Mesendoderm (in vitro differentiated cells): ENCODE measurements around the gene FER1L5.

Experiments
- DNase-seq: peaks from one replicate; pipeline ENCODE4 v3.0.0; 2013
- H2AK5ac ChIP-seq: 2 replicates; pipeline ENCODE4 v1.6.1; 2013; ENCODE audit warnings: low read length, inconsistent platforms
- H2BK120ac ChIP-seq: 2 replicates; pipeline ENCODE4 v1.6.1; 2013; ENCODE audit warnings: low read depth, mild to moderate bottlenecking, low read length, moderate library complexity, mixed read lengths
- H2BK15ac ChIP-seq: replicated peaks from 2 replicates; pipeline ENCODE4 v1.6.1; 2013; ENCODE audit warnings: low read depth, mild to moderate bottlenecking, moderate library complexity
- H2BK5ac ChIP-seq: 2 replicates; pipeline ENCODE4 v1.6.1; 2013; ENCODE audit warnings: low read length, inconsistent platforms
- H3K18ac ChIP-seq: 2 replicates; pipeline ENCODE4 v1.6.1; 2013; ENCODE audit warnings: mild to moderate bottlenecking, low read length, mixed read lengths
- H3K23ac ChIP-seq: one replicate; pipeline ENCODE4 v1.6.1; 2013; ENCODE audit warnings: low read length
- H3K27ac ChIP-seq: 2 replicates; pipeline ENCODE4 v1.5.1; 2013; ENCODE audit warnings: low read depth, mild to moderate bottlenecking, inconsistent platforms, low read length, moderate library complexity
- H3K27me3 ChIP-seq: 2 replicates; pipeline ENCODE4 v1.6.1; 2013; ENCODE audit warnings: low read length, control low read depth, mild to moderate bottlenecking, inconsistent platforms; ENCODE audit not compliant: insufficient read depth, poor library complexity
- H3K36me3 ChIP-seq: 2 replicates; pipeline ENCODE4 v1.6.1; 2013; ENCODE audit warnings: low read length, inconsistent platforms; ENCODE audit not compliant: control insufficient read depth, insufficient read depth
- H3K4ac ChIP-seq: one replicate; pipeline ENCODE4 v1.6.1; 2013; ENCODE audit warnings: low read depth, mild to moderate bottlenecking, low read length, moderate library complexity
- H3K4me1 ChIP-seq: 2 replicates; pipeline ENCODE4 v1.6.1; 2013; ENCODE audit warnings: low read depth, low read length, inconsistent platforms; ENCODE audit not compliant: control insufficient read depth
- H3K4me2 ChIP-seq: 2 replicates; pipeline ENCODE4 v1.6.1; 2013; ENCODE audit warnings: low read length
- H3K4me3 ChIP-seq: 2 replicates; pipeline ENCODE4 v1.5.1; 2013; ENCODE audit warnings: mild to moderate bottlenecking, low read length
- H3K56ac ChIP-seq: one replicate; pipeline ENCODE4 v1.6.1; 2013; ENCODE audit warnings: low read length
- H3K79me1 ChIP-seq: 2 replicates; pipeline ENCODE4 v1.6.1; 2013; ENCODE audit warnings: low read length, inconsistent platforms
- H3K79me2 ChIP-seq: 2 replicates; pipeline ENCODE4 v1.6.1; 2013; ENCODE audit warnings: mild to moderate bottlenecking, low read length; ENCODE audit not compliant: control insufficient read depth, insufficient read depth
- H3K9ac ChIP-seq: 2 replicates; pipeline ENCODE4 v1.6.1; 2013; ENCODE audit warnings: low read length, inconsistent platforms
- H4K5ac ChIP-seq: one replicate; pipeline ENCODE4 v1.6.1; 2013; ENCODE audit warnings: low read length
- H4K8ac ChIP-seq: one replicate; pipeline ENCODE4 v1.6.1; 2013; ENCODE audit warnings: low read depth, mild to moderate bottlenecking, control low read depth, low read length, moderate library complexity
- WGBS: extraction: QIAGEN DNeasy Blood & Tissue Kit; methylation state at CpG from one replicate; pipeline ENCODE4 v1.1.7; 2013; ENCODE audit warnings: low lambda C conversion rate, missing lambda C conversion rate; ENCODE audit not compliant: insufficient coverage; ENCODE audit errors: extremely low coverage; 5-methylcytosine and 5-hydroxymethylcytosine counted together

Gene FER1L5

DNA sequence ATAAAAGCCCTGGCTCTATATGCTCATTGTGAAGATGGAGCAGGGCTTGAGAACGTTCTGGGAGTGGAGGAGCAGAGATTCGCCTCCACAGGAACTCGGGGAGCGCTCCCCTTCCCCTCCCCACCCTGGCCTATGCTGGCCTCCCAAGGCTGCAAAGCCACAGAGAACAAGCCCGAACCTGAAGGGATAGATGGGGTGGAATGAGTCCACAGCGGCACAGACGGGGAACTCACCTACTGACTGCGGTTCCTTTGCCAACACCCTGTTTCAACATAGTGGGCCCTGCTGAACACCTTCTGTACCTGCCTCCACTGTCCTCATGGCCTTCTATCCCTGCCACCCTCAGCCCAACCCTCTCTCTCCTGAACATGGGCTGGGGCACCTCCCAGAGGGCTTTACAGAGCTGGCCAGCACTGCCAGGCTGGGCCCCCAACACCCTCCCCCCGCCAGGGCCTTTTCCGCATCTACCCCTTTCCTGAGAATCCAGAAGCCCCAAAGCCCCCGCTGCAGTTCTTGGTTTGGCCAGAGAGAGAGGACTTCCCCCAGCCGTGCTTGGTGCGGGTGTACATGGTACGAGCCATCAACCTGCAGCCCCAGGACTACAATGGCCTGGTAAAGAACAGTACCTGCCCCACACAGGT, 55.8 kb downstream of the FER1L5 start:
- Histone ChIP-seq H2AK5ac (no peak overlapping the region), H3K27ac (no peak overlapping the region), H2BK120ac (no peak overlapping the region), H3K23ac (no peak overlapping the region), H3K4me2 (no peak overlapping the region), H3K27me3 (no peaks in the 10 kb centered on the region), H3K56ac (no peak overlapping the region), H3K9ac (no peak overlapping the region), H4K8ac (no peak overlapping the region), H2BK5ac (no peak overlapping the region), H2BK15ac (no peak overlapping the region), H3K36me3 (no peaks in the 10 kb centered on the region), H3K4me3 (no peak overlapping the region), H3K18ac (no peak overlapping the region), H3K79me2 (no peaks in the 10 kb centered on the region), H3K4ac (no peak overlapping the region), H3K79me1 (no peaks in the 10 kb centered on the region), H4K5ac (no peak overlapping the region), H3K4me1 (no peaks in the 10 kb centered on the region)
- whole genome bisulfite sequencing = no CpG with 5 or more reads among the region's 14 CpGs
- no peak for DNase-seq

DNA sequence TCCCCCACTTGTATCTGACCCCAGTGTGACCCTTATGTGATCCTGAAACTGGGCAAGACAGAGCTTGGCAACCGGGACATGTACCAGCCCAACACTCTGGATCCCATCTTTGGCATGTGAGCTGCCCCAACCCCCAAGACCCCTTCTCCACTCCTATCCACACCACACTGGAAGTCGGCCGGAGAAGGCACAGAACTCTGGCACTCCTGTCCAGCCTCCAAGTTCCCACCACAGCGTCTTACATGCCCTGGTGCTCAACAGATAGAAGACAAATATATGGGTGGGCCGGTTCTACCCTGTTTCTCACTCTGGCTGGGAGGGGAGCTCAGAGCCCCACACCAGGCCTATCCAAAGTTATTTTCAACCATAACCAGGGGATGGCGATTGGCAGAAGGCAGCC, 56.5 kb downstream of the FER1L5 start:
- H3K56ac ChIP-seq = no peak overlapping the region
- no peak overlapping the region for H4K8ac ChIP-seq
- no peaks in the 10 kb centered on the region for H3K79me1 ChIP-seq
- WGBS = no CpG with 5 or more reads among the region's 6 CpGs
- H3K27me3 ChIP-seq = no peaks in the 10 kb centered on the region
- H3K36me3 ChIP-seq = no peaks in the 10 kb centered on the region
- no peak overlapping the region for H2BK5ac ChIP-seq
- DNase-seq = no peak
- no peaks in the 10 kb centered on the region for H3K4me1 ChIP-seq
- no peak overlapping the region for H2AK5ac ChIP-seq
- no peaks in the 10 kb centered on the region for H3K79me2 ChIP-seq
- H3K4me2 ChIP-seq = no peak overlapping the region
- H2BK15ac ChIP-seq = no peak overlapping the region
- H3K4me3 ChIP-seq = no peak overlapping the region
- H2BK120ac ChIP-seq = no peak overlapping the region
- no peak overlapping the region for H3K27ac ChIP-seq
- no peak overlapping the region for H3K23ac ChIP-seq
- no peak overlapping the region for H3K4ac ChIP-seq
- no peak overlapping the region for H4K5ac ChIP-seq
- no peak overlapping the region for H3K18ac ChIP-seq
- no peak overlapping the region for H3K9ac ChIP-seq

DNA sequence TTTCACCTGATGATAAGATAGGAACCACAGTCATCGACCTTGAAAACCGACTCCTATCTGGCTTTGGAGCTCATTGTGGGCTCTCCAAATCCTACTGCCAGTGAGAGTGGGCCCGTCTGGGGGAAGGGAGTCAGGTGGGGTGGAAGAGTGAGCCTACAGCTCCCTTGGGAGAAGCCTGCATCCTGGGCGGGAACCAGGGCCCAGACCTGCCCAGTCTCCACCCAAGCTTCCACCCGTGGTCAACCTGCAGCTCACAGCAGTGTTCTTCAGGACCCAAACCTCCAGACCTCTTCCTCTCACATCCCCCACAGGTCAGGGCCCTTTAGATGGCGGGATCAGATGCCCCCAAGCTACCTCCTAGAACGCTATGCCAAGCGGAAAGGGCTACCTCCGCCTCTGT, 57.1 kb downstream of the FER1L5 start:
- DNase-seq = no peak
- H3K79me2 ChIP-seq = no peaks in the 10 kb centered on the region
- no peak overlapping the region for H4K5ac ChIP-seq
- H2BK5ac ChIP-seq = no peak overlapping the region
- H3K4ac ChIP-seq = no peak overlapping the region
- no peak overlapping the region for H3K4me3 ChIP-seq
- H3K4me1 ChIP-seq = no peaks in the 10 kb centered on the region
- no peaks in the 10 kb centered on the region for H3K79me1 ChIP-seq
- no peak overlapping the region for H4K8ac ChIP-seq
- no peaks in the 10 kb centered on the region for H3K27me3 ChIP-seq
- H2AK5ac ChIP-seq = no peak overlapping the region
- H3K18ac ChIP-seq = no peak overlapping the region
- H3K36me3 ChIP-seq = no peaks in the 10 kb centered on the region
- H3K23ac ChIP-seq = no peak overlapping the region
- no peak overlapping the region for H3K4me2 ChIP-seq
- WGBS = no CpG with 5 or more reads among the region's 9 CpGs
- H3K56ac ChIP-seq = no peak overlapping the region
- no peak overlapping the region for H2BK120ac ChIP-seq
- H3K27ac ChIP-seq = no peak overlapping the region
- H3K9ac ChIP-seq = no peak overlapping the region
- no peak overlapping the region for H2BK15ac ChIP-seq

DNA sequence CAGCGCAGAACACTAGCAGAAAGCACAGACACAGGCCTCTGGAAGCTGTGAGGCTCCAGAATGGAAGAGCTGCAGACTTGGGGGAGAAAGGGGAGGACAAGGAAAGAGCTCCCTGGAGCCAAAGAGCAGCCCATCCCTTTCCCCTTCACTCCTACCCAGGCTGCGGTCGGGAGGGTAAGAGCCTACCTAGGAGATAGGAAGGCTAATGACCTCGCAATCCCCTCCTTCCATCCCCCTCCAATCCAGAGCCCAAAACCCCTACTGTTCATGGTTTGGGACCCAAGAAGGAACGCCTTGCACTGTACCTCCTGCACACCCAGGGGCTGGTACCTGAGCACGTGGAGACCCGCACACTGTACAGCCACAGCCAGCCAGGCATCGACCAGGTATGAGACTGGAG, 57.5 kb downstream of the FER1L5 start:
- no peaks in the 10 kb centered on the region for H3K27me3 ChIP-seq
- WGBS = no CpG with 5 or more reads among the region's 8 CpGs
- H3K56ac ChIP-seq = no peak overlapping the region
- H3K79me1 ChIP-seq = no peaks in the 10 kb centered on the region
- no peak overlapping the region for H2BK15ac ChIP-seq
- no peak for DNase-seq
- no peak overlapping the region for H4K8ac ChIP-seq
- H4K5ac ChIP-seq = no peak overlapping the region
- no peak overlapping the region for H3K4me2 ChIP-seq
- no peak overlapping the region for H2BK120ac ChIP-seq
- H3K23ac ChIP-seq = no peak overlapping the region
- no peak overlapping the region for H2BK5ac ChIP-seq
- no peak overlapping the region for H2AK5ac ChIP-seq
- no peaks in the 10 kb centered on the region for H3K79me2 ChIP-seq
- H3K4me1 ChIP-seq = no peaks in the 10 kb centered on the region
- H3K9ac ChIP-seq = no peak overlapping the region
- no peaks in the 10 kb centered on the region for H3K36me3 ChIP-seq
- H3K4me3 ChIP-seq = no peak overlapping the region
- H3K4ac ChIP-seq = no peak overlapping the region
- H3K18ac ChIP-seq = no peak overlapping the region
- H3K27ac ChIP-seq = no peak overlapping the region

DNA sequence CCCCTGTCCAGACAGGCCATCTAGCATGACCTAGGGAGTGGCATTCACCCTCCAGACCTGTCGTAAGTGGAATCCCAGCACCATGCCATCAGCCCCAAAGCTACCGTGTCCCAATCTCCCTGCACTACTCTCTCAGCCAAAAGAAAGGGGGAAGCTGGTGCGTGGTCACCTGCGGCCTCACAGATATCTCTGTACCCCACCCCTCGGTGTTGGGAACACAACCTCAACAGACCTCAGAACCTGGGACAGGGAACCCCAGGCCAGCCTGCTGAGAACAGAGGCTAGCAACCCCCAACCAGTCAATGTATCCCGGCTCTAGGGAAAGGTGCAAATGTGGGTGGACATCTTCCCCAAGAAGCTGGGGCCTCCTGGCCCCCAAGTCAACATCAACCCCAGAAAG, 59.1 kb downstream of the FER1L5 start:
- Histone ChIP-seq H2AK5ac (no peak overlapping the region), H3K27ac (no peak overlapping the region), H3K36me3 (peaks cover 2% of the 10 kb centered on the region), H3K18ac (no peak overlapping the region), H3K79me1 (no peaks in the 10 kb centered on the region), H3K56ac (no peak overlapping the region), H3K27me3 (no peaks in the 10 kb centered on the region), H3K23ac (no peak overlapping the region), H3K4ac (no peak overlapping the region), H3K79me2 (no peaks in the 10 kb centered on the region), H3K9ac (no peak overlapping the region), H2BK120ac (no peak overlapping the region), H4K5ac (no peak overlapping the region), H4K8ac (no peak overlapping the region), H3K4me1 (no peaks in the 10 kb centered on the region), H3K4me3 (no peak overlapping the region), H3K4me2 (no peak overlapping the region), H2BK5ac (no peak overlapping the region), H2BK15ac (no peak overlapping the region)
- DNase-seq = no peak
- no CpG with 5 or more reads among the region's 6 CpGs for WGBS

DNA sequence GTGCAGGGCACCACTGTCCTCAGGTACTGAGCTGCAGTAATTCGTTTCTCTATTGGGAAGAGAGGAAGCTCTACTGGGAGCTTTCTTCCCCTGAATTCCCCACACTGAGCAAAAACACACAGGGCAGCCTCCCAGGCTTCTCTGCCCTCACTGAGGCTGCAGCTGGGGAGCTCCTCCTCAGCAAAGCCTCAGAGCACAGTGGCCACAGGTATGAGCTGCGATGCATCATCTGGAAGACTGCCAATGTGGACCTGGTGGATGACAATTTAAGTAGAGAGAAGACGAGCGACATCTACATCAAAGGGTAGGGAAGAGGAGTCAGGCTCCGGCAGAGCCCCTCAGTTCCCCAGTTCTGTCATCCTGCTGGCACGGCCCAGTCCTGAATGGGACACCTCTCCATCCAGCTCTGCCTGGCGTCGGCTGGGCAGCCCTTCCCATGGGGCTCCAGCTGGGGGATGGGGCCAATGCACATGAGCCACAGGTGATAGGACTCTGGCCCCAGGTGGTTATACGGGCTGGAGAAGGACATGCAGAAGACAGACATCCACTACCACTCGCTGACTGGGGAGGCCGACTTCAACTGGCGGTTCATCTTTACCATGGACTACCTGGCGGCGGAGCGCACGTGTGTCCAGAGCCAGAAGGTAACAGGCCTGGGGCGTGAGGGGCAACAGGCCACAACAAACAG, 59.7 kb downstream of the FER1L5 start:
- H3K79me1 ChIP-seq = no peaks in the 10 kb centered on the region
- H3K27ac ChIP-seq = no peak overlapping the region
- no peak overlapping the region for H3K4ac ChIP-seq
- no peak overlapping the region for H2BK15ac ChIP-seq
- no peak overlapping the region for H4K8ac ChIP-seq
- H2BK5ac ChIP-seq = no peak overlapping the region
- no CpG with 5 or more reads among the region's 17 CpGs for WGBS
- no peak overlapping the region for H2BK120ac ChIP-seq
- peaks cover 3% of the 10 kb centered on the region for H3K36me3 ChIP-seq
- no peak overlapping the region for H3K4me2 ChIP-seq
- no peak overlapping the region for H3K4me3 ChIP-seq
- H3K4me1 ChIP-seq = no peaks in the 10 kb centered on the region
- H2AK5ac ChIP-seq = no peak overlapping the region
- H3K9ac ChIP-seq = no peak overlapping the region
- H3K56ac ChIP-seq = no peak overlapping the region
- DNase-seq = no peak
- H3K27me3 ChIP-seq = no peaks in the 10 kb centered on the region
- no peaks in the 10 kb centered on the region for H3K79me2 ChIP-seq
- H4K5ac ChIP-seq = no peak overlapping the region
- no peak overlapping the region for H3K18ac ChIP-seq
- H3K23ac ChIP-seq = no peak overlapping the region
